ENCODE results near the gene USP31. TPM values are rescaled to one million over a fixed set of nuclear protein-coding genes. Genes with fewer than 3 reads are reported as not detected.

The USP31 gene
- total and polyA plus RNA-seq, 2 of the 8 experiments (the other 6 are each of a cell fraction or from before 2014, with no cell fraction given): 6.7 to 19.0 TPM

DNA sequence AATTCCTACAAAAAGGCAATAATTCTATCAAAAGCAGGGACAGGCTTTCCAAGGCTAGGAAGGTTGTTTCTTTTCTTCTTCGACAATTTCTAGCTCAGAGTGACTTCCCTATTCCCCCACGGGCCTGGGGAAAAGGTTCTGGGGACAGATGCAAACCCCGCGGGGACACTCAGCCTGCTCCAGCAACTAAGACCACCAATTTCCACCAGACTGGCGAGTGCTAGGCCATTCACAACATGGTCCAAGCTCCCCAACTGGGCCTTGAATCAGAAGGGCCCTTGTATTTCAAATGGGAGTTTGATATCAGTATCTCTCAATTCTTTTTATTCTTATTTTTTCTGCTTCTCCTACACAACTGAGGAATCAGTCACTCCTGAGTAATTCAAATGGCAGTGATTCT lies 86.7 kb downstream of the USP31 start:
- no peak overlapping the region for H2BK12ac ChIP-seq (ENCODE audit: low read depth, low read length)
- H3K4me2 ChIP-seq (ENCODE audit: insufficient read depth in 1 of 2, low read depth in 2 of 2, low read length in 2 of 2): no peak overlapping the region
- H3K4me3 ChIP-seq (ENCODE audit: extremely low read depth in 1 of 4, insufficient read depth in 2 of 4, low read depth in 3 of 4, low read length in 4 of 4): no peak overlapping the region
- CTCF ChIA-PET (ENCODE audit: partially characterized antibody): interaction anchor here (0.6 to 3.6 kb wide), 6 partner anchors 9 to 454 kb away, joined by 3 to 19 read pairs (median 3); no protein-coding TSS in a partner anchor
- no peaks in the 10 kb centered on the region for H3K9me3 ChIP-seq (ENCODE audit: insufficient read depth in 2 of 2, low read depth in 1 of 2, low read length in 1 of 2)
- H4K91ac ChIP-seq (replicated peaks; ENCODE audit: insufficient read length, low read length): no peak overlapping the region
- peaks cover 0 to 4% (median 2%) of the 10 kb centered on the region in 4 experiments; a peak in 2 of 8 replicates for H3K36me3 ChIP-seq (ENCODE audit: control insufficient read depth in 2 of 4, insufficient read depth in 4 of 4, low read length in 3 of 4)
- no peak overlapping the region for H3K27ac ChIP-seq (ENCODE audit: low read depth, low read length)
- H3K23me2 ChIP-seq (ENCODE audit: low read depth, low read length): no peaks in the 10 kb centered on the region; the same call in 1 of the 2 replicates
- H3K18ac ChIP-seq (ENCODE audit: extremely low read depth, low read length): no peak overlapping the region
- H3K23ac ChIP-seq (ENCODE audit: insufficient read length): no peak overlapping the region
- no peak for DNase-seq (ENCODE audit: low read depth in 1 of 2, low spot score in 2 of 2)
- H3K79me1 ChIP-seq (ENCODE audit: low read depth, low read length): no peaks in the 10 kb centered on the region
- no peak overlapping the region for H2AK5ac ChIP-seq (ENCODE audit: low read depth, low read length)
- no peak overlapping the region for H2AFZ ChIP-seq (ENCODE audit: low read length)
- H3K9ac ChIP-seq (replicated peaks in 1 of 4; ENCODE audit: extremely low read depth in 1 of 4, low read depth in 3 of 4, low read length in 3 of 4): no peak overlapping the region
- no peak overlapping the region for H3K4ac ChIP-seq (replicated peaks; ENCODE audit: insufficient read length, low read depth, low read length)
- H2BK120ac ChIP-seq (replicated peaks; ENCODE audit: low read depth, low read length): no peak overlapping the region
- no peak overlapping the region for H3K56ac ChIP-seq (replicated peaks; ENCODE audit: insufficient read length, low read depth, low read length)
- POLR2A ChIA-PET (ENCODE audit: partially characterized antibody): no interaction called here
- H3K27me3 ChIP-seq (replicated peaks in 1 of 4; ENCODE audit: control insufficient read depth in 3 of 4, extremely low read depth in 1 of 4, insufficient read depth in 3 of 4, low read length in 3 of 4): no peaks in the 10 kb centered on the region
- no peak for FAIRE-seq
- H3K4me1 ChIP-seq (replicated peaks in 1 of 4; ENCODE audit: control insufficient read depth in 3 of 4, insufficient read depth in 4 of 4, low read length in 3 of 4): peaks cover 0 to 13% (median 8%) of the 10 kb centered on the region in 4 experiments; a peak in 3 of 7 replicates
- H4K8ac ChIP-seq (ENCODE audit: extremely low read depth, insufficient read depth, low read length): no peak overlapping the region
- H2BK5ac ChIP-seq (ENCODE audit: low read depth, low read length): no peak overlapping the region
- no peak overlapping the region for H4K5ac ChIP-seq (ENCODE audit: insufficient read length, low read depth, low read length)
- H4K20me1 ChIP-seq (replicated peaks in 1 of 2; ENCODE audit: control insufficient read depth in 1 of 2, insufficient read depth in 2 of 2, low read length in 2 of 2): no peaks in the 10 kb centered on the region
- no peak overlapping the region for H2BK20ac ChIP-seq (ENCODE audit: low read length)
- no peak overlapping the region for H3K14ac ChIP-seq (ENCODE audit: insufficient read length)
- H2BK15ac ChIP-seq (ENCODE audit: low read length): no peak overlapping the region
- no peak for TF ChIP-seq MAFK (IDR thresholded peaks at IDR 0.05; ENCODE audit: low read depth, low read length)
- TF ChIP-seq SAP30 (IDR thresholded peaks at IDR 0.05; ENCODE audit: insufficient read depth, insufficient replicate concordance, low read length): no peak
- no peak for TF ChIP-seq EZH2 (IDR thresholded peaks at IDR 0.05; ENCODE audit: low read depth, low read length, severe bottlenecking)
- no peak for TF ChIP-seq TAF7 (optimal IDR thresholded peaks at IDR 0.05; ENCODE audit: borderline replicate concordance, low read depth, low read length)
- no peak for TF ChIP-seq RFX5 (IDR thresholded peaks at IDR 0.05; ENCODE audit: borderline replicate concordance, low read depth, low read length)
- TF ChIP-seq TAF1 (IDR thresholded peaks at IDR 0.05; ENCODE audit: low read depth, low read length): no peak
- no peak for TF ChIP-seq ZNF274 (IDR thresholded peaks at IDR 0.05; ENCODE audit: borderline replicate concordance, extremely low read depth, low read length)
- no peaks in the 10 kb centered on the region for H3K79me2 ChIP-seq (ENCODE audit: control insufficient read depth in 1 of 2, insufficient read depth in 2 of 2, low read length in 2 of 2)
- 87% methylated on average over 5 of the region's 5 CpGs; no CpG with 5 or more reads in 1 of the 2 experiments for WGBS, 2 experiments (ENCODE audit: extremely low coverage in 1 of 2, insufficient coverage in 1 of 2, insufficient read length in 1 of 2, insufficient replicate concordance in 2 of 2, low coverage in 1 of 2, low lambda C conversion rate in 2 of 2, missing lambda C conversion rate in 1 of 2)
